ENCODE data around the gene POLR2E.

Gene POLR2E

DNA sequence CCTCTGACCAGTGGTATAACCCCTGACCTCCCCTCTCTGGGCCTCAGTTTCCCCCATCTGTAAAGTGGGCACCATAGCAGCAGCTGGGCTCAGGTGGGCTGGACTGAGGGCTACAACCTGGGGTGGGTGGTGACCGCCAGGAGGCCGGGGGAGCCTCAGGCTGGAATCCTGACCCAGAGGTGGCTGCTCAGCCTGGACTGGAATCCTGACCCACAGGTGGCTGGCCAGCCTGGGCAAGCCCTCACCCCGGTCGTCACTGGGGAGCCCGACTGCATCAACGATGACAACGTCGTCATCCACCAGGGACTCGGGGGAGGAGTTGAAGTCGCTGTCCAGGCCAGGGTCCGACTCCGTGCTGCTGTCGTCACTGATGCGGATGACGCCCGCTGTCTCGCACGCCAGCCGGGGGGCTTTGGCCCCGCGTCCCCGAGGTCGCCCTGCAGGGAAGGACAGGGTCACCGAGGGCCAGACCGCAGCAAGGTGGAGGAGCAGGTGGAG, 18.9 kb upstream of the POLR2E start:
- TF ChIP-seq, protein P1, sequence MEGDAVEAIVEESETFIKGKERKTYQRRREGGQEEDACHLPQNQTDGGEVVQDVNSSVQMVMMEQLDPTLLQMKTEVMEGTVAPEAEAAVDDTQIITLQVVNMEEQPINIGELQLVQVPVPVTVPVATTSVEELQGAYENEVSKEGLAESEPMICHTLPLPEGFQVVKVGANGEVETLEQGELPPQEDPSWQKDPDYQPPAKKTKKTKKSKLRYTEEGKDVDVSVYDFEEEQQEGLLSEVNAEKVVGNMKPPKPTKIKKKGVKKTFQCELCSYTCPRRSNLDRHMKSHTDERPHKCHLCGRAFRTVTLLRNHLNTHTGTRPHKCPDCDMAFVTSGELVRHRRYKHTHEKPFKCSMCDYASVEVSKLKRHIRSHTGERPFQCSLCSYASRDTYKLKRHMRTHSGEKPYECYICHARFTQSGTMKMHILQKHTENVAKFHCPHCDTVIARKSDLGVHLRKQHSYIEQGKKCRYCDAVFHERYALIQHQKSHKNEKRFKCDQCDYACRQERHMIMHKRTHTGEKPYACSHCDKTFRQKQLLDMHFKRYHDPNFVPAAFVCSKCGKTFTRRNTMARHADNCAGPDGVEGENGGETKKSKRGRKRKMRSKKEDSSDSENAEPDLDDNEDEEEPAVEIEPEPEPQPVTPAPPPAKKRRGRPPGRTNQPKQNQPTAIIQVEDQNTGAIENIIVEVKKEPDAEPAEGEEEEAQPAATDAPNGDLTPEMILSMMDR (IDR thresholded peaks at IDR 0.05) = no peak
- DNase-seq (ENCODE audit: low spot score) = no peak
- Histone ChIP-seq H3K27ac (peak overlapping the region; percentile 56 to 77), H3K4me3 (peak overlapping the region; percentile 52)

DNA sequence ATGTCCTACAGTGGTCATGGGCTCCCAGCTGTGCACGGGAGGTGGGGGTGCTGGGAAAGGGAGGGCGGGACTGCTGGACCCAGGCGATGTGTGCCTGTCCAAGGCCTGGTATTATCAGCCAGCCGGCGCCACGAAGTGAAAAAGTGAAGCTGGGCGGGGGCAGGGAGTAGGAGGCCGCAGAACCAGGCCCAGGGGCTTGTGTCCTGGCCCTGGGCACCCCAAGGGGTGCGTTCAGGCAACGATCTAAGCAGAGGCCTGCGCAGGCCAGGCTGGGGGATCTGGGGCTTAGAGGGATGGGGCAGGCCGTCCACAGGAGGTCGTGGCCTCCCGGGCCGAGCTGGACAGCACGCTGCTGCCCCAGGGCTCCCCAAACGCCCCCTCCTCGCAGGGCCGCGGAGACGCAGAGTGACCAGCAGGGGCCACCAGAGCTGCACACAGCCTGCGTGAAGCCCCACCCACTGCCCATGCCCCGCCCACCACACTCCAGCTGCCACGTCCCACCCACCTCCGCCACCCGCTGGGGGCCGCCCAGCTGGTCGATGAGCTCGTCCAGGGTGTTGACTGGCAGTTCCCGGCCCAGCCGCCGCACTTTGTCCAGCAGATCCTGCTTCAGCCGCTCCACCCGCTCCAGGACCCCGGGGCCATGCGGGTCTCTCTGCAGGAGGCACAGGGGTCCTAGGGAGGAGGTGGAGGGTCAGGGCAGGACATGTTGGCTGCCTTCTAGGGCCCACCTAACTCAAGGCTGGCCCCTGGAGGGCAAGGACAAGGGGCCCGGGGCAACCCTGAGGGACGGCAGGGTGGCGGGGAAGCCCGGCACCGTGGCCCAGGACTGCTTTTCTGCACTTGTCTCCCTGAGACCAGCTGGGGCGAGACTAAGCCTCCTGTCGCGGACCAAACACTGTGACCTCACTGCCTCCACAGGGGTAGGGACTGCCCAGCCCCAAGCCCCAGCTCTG, 18.1 kb upstream of the POLR2E start:
- H3K4me3 ChIP-seq = peak overlapping the region; percentile 52
- DNase-seq (ENCODE audit: low spot score) = peak; percentile 96
- H3K27ac ChIP-seq = peak overlapping the region; percentile 56 to 77
- TF ChIP-seq, protein P1 (IDR thresholded peaks at IDR 0.05) = peak; percentile 97

DNA sequence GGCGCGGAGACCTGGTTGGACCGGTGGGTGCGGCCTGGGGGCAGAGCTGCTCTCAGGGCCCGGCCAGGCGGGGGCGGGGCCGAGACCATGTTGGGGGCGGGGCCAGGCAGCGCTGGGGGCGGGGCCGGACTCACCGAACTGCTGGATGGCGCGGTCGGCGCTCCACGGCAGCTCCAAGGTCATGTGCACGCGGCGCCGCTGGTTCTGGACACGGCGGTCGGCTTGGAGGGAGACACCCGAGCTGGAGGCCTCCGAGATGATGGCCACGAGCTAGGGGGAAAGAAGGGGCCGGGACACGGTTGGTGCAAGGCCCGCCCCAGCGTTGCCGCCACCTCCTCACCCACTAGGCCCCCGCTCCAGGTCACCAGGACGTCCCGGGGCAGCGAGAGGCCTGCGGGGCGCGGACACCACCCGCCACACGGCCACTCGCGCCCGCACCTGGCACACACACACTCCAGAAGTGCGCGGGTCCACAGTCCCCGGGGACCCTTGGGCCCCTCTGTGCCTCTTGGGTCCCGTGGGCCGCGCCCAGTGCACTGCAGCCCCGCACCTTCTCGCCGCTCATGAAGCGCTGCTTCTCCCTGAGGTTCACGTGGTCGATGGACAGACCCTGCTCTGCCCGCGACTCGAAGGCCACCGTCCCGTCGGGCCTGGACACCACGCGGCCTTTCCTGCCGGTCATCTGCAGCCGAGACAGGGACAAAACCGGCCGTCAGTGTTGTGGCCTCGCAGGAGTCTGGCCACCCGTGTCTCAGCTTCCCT, 17.3 kb upstream of the POLR2E start:
- DNase-seq (ENCODE audit: low spot score) = no peak
- Histone ChIP-seq H3K27ac (peak overlapping the region; percentile 56 to 77), H3K4me3 (no peak overlapping the region)
- TF ChIP-seq, protein P1 (IDR thresholded peaks at IDR 0.05) = no peak

DNA sequence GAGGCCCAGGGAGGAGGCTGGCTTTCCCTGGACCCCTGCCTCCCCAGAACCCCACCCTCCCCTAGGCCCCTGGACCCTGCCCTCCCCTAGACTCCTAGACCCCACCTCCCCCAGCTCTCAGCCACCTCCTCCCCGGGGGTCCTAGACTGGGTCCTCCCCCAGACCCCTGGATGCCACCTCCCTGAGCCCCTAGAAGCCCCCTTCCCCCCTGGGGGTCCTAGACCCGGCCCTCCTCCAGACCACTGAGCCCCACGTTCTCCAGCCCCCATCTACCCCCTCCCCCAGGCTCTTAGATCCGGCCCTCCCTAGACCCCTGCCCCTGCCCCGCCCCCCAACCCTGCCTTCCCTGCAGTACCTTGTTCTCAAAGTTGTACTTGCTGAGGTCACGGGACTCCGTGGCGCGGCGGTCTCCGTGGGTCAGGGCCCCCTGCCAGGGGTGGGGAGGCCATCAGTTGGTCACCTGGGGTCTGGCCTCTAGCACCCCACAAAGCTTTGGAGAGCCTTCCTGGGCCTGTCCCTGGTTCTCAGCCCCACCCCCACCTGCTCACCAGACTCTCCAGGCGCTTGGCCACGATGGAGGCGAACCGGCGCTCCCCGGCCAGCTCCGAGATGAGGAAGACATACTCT, 16.6 kb upstream of the POLR2E start:
- TF ChIP-seq, protein P1 (IDR thresholded peaks at IDR 0.05) = no peak
- Histone ChIP-seq H3K27ac (peak overlapping the region in 1 of 2 donors; percentile 77), H3K4me3 (no peak overlapping the region)
- no peak for DNase-seq (ENCODE audit: low spot score)

DNA sequence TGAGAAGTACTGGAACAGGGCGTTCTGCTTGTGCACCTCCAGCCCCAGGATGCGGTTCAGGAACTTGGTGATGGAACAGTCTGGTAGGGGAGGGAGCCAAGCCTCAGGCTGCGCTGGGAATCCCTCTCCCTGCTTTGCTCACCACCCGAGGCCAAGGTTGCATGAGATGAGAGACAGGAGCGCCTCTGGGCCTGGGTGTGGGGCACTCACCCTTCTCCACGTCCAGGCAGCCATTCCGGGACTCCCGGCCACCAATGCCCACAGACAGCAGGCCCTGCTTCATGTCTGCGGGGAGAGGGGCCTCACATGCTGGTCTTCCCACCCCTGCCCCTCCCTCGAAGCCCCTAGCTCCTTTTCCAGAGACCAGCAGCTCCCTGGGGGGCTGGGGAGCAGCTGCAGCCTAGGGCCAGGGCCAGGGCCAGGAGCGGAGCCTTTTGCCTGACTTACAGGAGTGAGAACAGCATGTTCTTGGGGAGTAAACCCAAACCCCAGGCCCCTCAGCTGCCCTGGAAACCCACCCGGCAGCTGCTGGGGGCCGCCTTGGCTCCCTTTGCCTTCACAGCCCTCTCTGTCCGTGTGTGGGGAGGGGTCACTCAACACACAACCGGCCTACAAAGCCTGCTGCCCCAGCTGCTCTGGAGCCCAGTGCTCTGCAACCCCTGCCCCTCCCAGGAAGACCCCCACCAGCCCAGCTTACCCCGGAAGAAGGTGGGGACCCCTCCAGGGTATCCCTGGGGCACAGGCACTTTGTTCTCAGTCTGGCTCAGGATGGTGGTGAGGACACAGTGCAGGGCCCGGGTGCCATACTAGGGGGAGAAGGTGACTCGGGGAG, 15.8 kb upstream of the POLR2E start:
- no peak overlapping the region for H3K4me3 ChIP-seq
- TF ChIP-seq, protein P1 (IDR thresholded peaks at IDR 0.05) = no peak
- no peak for DNase-seq (ENCODE audit: low spot score)
- H3K27ac ChIP-seq = peak overlapping the region in 1 of 2 donors; percentile 25

Measured in coronary artery (tissue), 2 donors.